Muscle layer of colon (tissue), 2 donors: ENCODE results near the gene RBL1.
"Not testable (repeated sequence)": the region's sequence is repeated elsewhere in the genome, so short reads cannot be mapped to it uniquely, and the experiment has no call there.

Experiments used
- H3K27ac ChIP-seq: one replicate; pipeline ENCODE4 v1.7.0; 2013; ENCODE audit warnings: low read depth, mild to moderate bottlenecking, low read length, moderate library complexity
- H3K27me3 ChIP-seq, 2 donors: one replicate each; pipeline ENCODE4 v1.7.0; 2013; ENCODE audit warnings: low read length in 2 of 2, mild to moderate bottlenecking in 2 of 2; ENCODE audit not compliant: insufficient read depth in 2 of 2, control insufficient read depth in 1 of 2
- H3K36me3 ChIP-seq: one replicate; pipeline ENCODE4 v1.7.0; 2013; ENCODE audit warnings: mild to moderate bottlenecking, low read length; ENCODE audit not compliant: insufficient read depth
- H3K4me1 ChIP-seq: one replicate; pipeline ENCODE4 v1.7.0; 2013; ENCODE audit warnings: mild to moderate bottlenecking, low read length; ENCODE audit not compliant: insufficient read depth
- H3K4me3 ChIP-seq, 2 donors: one replicate each; pipeline ENCODE4 v1.7.0; 2013; ENCODE audit warnings: low read length in 2 of 2, low read depth in 1 of 2, mild to moderate bottlenecking in 1 of 2, moderate library complexity in 1 of 2
- H3K9ac ChIP-seq: one replicate; pipeline ENCODE4 v1.7.0; 2013; ENCODE audit warnings: low read length
- H3K9me3 ChIP-seq: one replicate; pipeline ENCODE4 v1.7.0; 2013; ENCODE audit warnings: mild to moderate bottlenecking, low read length
- donor health status: abdominal sarcoma.
- donor health status: Adenocarcinoma of cecum.

RBL1 gene

DNA sequence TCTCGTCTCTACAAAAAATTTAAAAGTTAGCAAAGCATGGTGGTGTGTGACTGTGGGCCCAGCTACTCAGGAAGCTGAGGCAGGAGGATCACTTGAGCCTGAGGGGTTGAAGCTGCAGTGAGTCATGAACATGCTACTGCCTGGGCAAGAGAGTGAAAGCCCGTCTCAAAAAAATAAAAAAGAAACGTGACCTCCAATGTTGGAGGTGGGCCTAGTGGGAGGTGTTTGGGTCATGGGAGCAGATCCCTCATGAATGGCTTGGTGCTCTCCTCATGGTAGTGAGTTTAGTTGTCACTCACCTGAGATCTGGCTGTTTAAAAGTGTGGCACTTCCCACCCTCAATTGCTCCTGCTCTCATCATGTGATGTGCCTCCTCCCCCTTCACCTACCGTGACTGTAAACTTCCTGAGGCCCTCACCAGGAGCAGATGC lies 24.3 kb downstream of the RBL1 start:
- Histone ChIP-seq H3K36me3 (no peaks in the 10 kb centered on the region), H3K4me3 (no peak overlapping the region), H3K4me1 (no peaks in the 10 kb centered on the region), H3K9ac (no peak overlapping the region), H3K9me3 (no peaks in the 10 kb centered on the region), H3K27me3 (no peaks in the 10 kb centered on the region), H3K27ac (no peak overlapping the region)

DNA sequence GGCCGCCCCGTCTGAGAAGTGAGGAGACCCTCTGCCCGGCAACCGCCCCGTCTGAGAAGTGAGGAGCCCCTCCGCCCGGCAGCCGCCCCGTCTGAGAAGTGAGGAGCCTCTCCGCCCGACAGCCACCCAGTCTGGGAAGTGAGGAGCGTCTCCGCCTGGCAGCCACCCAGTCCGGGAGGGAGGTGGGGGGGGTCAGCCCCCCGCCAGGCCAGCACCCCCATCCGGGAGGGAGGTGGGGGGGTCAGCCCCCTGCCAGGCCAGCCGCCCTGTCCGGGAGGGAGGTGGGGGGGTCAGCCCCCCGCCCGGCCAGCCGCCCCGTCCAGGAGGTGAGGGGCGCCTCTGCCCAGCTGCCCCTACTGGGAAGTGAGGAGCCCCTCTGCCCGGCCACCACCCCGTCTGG lies 26.2 kb downstream of the RBL1 start:
- not testable (repeated sequence) for H3K4me1 ChIP-seq, H3K9me3 ChIP-seq, H3K27ac ChIP-seq, H3K9ac ChIP-seq, H3K36me3 ChIP-seq, H3K4me3 ChIP-seq, H3K27me3 ChIP-seq

DNA sequence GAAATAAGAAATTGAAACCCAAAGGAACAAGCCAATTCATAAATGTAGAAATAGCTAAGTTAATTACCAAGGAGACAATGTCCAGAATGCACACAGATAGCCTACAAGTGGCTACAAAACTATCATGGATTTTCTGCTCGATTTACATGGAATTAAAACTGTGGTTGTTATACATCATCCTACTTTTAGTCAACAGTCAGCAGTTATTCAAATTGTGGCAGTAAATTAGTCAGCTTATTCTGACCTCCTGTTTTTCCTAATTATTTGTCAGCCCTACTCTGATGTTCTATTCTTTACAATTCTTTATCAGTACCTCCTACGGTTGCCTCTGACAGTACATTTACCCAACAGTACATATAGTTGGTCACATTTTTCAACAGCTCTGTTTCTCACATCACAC lies 29.6 kb downstream of the RBL1 start:
- Histone ChIP-seq H3K9ac (no peak overlapping the region), H3K4me3 (no peak overlapping the region), H3K36me3 (peaks cover 12% of the 10 kb centered on the region), H3K27me3 (no peaks in the 10 kb centered on the region), H3K27ac (no peak overlapping the region), H3K4me1 (no peaks in the 10 kb centered on the region), H3K9me3 (no peaks in the 10 kb centered on the region)

DNA sequence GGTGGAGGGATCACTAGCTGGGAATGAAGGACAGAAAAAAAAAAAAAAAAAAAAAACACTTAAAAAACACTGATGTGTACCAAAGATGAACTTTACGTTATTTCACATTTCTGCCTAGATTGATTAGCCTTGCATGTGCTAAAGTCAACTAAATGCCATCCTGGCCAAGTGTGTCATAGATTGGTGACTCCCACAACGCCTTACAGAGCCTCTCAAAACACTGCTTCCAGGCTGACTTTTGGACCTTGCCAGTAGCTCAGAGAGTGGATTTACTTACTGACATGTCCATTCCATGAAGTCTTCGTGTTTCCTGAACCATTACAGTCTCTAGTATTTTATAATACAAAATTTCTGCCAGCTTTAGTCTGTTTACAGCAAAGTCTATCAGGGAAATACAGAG lies 40.5 kb downstream of the RBL1 start:
- peaks cover 22% of the 10 kb centered on the region for H3K36me3 ChIP-seq
- no peak overlapping the region for H3K27ac ChIP-seq
- H3K9ac ChIP-seq = no peak overlapping the region
- H3K27me3 ChIP-seq = no peaks in the 10 kb centered on the region
- H3K4me3 ChIP-seq = no peak overlapping the region
- no peaks in the 10 kb centered on the region for H3K4me1 ChIP-seq
- H3K9me3 ChIP-seq = no peaks in the 10 kb centered on the region

DNA sequence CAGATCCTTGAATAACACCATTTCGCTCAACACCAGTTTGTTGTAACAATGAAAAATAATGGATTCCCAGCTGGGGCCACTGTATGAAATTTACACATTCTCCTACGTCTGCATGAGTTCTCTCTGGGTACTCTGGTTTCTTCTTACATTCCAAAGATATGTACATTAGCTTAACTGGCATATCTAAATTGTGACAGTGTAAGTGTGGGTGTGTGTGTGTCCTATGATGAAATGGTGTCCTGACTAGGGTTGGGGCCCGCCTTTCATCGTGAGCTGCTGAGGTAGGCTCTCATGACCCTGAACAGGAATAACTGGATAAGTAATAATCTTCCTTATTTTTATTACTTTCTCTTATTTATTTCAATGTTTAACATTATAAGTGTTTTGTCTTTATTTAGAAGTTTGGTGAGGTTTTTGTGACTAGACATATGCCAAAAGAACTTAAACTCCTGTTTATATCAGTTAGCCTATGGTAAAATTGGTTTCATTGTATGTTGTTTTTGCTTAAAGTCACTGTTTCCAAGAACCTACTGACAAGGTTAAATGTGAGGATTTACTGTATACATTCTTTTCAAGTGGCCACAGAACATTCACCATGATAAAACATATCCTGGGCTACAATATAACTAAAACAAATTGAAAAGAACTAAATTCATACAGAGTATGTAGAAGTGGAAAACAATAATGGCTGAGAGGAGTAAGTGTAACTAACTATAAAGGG lies 42.4 kb downstream of the RBL1 start:
- Histone ChIP-seq H3K9me3 (no peaks in the 10 kb centered on the region), H3K4me1 (no peaks in the 10 kb centered on the region), H3K4me3 (no peak overlapping the region), H3K36me3 (peaks cover 17% of the 10 kb centered on the region), H3K27ac (no peak overlapping the region), H3K9ac (no peak overlapping the region), H3K27me3 (no peaks in the 10 kb centered on the region)

DNA sequence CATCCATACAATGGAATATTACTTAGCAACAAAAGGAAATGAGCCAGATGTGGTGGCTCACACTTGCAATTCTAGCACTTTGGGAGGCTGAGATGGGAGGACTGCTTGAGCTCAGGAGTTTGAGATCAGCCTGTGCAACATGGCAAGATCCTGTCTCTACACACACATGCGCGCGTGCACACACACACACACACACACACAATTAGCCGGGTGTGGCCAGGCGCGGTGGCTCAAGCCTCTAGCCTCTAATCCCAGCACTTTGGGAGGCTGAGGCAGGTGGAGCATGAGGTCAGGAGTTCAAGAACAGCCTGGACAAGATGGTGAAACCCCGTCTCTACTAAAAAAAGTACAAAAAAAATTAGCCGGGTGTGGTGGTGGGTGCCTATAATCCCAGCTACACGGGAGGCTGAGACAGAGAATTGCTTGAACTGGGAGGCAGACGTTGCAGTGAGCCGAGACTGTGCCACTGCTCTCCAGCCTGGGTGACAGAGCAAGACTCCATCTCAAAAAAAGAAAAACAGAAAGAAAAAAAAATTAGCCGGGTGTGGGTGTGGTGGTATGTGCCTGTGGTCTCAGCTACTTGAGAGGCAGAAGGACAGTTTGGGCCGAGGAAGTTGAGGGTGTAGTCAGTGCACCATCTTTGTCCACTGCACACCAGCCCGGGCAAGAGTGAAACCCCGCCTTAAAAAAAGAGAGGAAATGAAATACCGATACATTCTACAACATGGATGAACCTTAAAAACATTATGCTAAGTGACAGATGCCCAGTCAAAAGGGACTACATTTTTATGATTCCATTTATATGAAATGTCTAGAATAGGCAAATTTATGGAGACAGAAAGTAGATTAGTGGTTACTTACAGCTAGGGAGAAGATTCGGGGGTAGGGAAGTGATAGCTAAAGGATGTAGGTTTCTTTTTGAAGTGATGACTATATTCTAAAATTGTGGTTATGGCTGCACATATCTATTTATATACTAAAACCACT lies 52.5 kb downstream of the RBL1 start:
- no peak overlapping the region for H3K9ac ChIP-seq
- no peaks in the 10 kb centered on the region for H3K27me3 ChIP-seq
- no peaks in the 10 kb centered on the region for H3K9me3 ChIP-seq
- H3K36me3 ChIP-seq = peaks cover 13% of the 10 kb centered on the region
- H3K4me1 ChIP-seq = no peaks in the 10 kb centered on the region
- no peak overlapping the region for H3K4me3 ChIP-seq
- no peak overlapping the region for H3K27ac ChIP-seq

DNA sequence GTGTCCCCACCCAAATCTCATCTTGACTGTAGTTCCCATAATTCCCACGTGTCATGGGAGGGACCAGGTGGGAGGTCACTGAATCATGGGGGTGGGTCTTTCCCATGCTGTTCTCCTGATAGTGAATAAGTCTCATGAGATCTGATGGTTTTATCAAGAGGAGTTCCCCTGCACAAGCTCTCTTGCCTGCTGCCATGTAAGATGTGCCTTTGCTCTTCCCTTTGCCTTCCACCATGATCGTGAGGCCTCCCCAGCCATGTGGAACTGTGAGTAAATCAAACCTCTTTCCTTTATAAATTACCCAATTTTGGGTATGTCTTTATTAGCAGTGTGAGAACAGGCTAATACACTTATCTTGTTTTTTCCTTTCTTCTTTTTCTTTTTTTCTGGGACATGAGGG lies 56.4 kb downstream of the RBL1 start:
- H3K9me3 ChIP-seq, H3K36me3 ChIP-seq, H3K27ac ChIP-seq, H3K27me3 ChIP-seq, H3K9ac ChIP-seq, H3K4me3 ChIP-seq, H3K4me1 ChIP-seq: not testable (repeated sequence)

DNA sequence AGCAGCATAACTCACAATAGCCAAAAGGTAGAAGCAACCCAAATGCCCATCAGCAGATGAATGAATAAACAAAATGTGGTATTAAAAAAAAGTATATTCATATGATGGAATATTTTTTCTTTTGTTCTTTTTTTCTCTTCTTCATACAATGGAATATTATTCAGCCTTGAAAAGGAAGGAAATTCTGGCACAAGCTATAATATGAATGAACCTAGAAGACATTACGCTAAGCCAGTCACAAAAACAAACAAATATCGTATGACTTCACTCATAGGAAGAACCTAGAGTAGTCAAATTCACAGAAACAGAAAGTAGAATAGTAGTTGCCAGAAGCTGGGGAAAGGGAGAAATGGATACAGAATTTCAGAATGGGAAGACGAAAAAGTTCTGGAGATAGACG lies 63.7 kb downstream of the RBL1 start:
- Histone ChIP-seq H3K9me3 (no peaks in the 10 kb centered on the region), H3K4me3 (no peak overlapping the region), H3K27ac (no peak overlapping the region), H3K4me1 (no peaks in the 10 kb centered on the region), H3K36me3 (peaks cover 10% of the 10 kb centered on the region), H3K9ac (no peak overlapping the region), H3K27me3 (no peaks in the 10 kb centered on the region)

DNA sequence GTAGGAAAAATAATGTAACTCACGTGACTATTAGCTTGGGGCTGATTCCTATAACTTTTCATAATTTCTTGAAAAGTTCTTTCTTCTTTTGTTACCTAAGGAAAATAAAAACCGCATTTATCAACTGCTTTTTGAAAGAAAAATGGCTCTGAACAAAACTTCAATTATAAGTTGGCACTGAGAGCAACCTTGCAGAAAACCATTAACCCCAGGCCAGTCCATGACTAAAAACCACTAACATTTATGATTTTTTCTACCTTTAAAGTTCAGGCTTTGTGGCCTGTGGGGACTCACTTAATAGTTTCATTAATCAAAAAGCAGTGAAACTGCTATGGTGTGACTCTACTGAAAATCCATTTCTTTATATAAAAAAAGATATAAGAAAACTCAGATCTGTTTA lies 75.2 kb downstream of the RBL1 start:
- Histone ChIP-seq H3K4me3 (no peak overlapping the region), H3K27me3 (no peaks in the 10 kb centered on the region), H3K36me3 (peaks cover 15% of the 10 kb centered on the region), H3K9ac (no peak overlapping the region), H3K4me1 (no peaks in the 10 kb centered on the region), H3K27ac (no peak overlapping the region), H3K9me3 (no peaks in the 10 kb centered on the region)

DNA sequence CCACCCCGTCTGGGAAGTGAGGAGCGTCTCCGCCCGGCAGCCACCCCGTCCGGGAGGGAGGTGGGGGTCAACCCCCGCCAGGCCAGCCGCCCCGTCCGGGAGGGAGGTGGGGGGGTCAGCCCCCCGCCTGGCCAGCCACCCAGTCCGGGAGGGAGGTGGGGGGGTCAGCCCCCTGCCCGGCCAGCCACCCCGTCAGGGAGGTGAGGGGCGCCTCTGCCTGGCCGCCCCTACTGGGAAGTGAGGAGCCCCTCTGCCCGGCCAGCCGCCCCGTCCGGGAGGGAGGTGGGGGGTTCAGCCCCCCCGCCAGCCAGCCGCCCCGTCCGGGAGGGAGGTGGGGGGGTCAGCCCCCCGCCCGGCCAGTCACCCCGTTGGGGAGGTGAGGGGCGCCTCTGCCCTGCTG lies 83.2 kb downstream of the RBL1 start:
- H3K27me3 ChIP-seq, H3K27ac ChIP-seq, H3K36me3 ChIP-seq, H3K4me3 ChIP-seq, H3K9ac ChIP-seq, H3K4me1 ChIP-seq, H3K9me3 ChIP-seq: not testable (repeated sequence)

DNA sequence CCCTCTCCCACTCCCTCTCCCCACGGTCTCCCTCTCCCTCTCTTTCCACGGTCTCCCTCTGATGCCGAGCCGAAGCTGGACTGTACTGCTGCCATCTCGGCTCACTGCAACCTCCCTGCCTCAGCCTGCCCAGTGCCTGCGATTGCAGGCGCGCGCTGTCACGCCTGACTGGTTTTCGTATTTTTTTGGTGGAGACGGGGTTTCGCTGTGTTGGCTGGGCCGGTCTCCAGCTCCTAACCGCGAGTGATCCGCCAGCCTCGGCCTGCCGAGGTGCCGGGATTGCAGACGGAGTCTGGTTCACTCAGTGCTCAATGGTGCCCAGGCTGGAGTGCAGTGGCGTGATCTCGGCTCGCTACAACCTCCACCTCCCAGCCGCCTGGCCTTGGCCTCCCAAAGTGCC lies 83.9 kb downstream of the RBL1 start:
- H3K27ac ChIP-seq, H3K36me3 ChIP-seq, H3K4me3 ChIP-seq, H3K4me1 ChIP-seq, H3K27me3 ChIP-seq, H3K9me3 ChIP-seq, H3K9ac ChIP-seq: not testable (repeated sequence)
